Neuronal stem cell (in vitro differentiated cells): ENCODE measurements around the gene SLX1A.
"Not testable (repeated sequence)": the region's sequence is repeated elsewhere in the genome, so short reads cannot be mapped to it uniquely, and the experiment has no call there.

ENCODE experiments used
- DNase-seq: peaks from one replicate; pipeline ENCODE4 v3.0.0-alpha.2; 2013; ENCODE audit warnings: low spot score
- H2AFZ ChIP-seq: one replicate; pipeline ENCODE4 v1.6.1; 2013; ENCODE audit warnings: mild to moderate bottlenecking, low read length, inconsistent platforms
- H2AK5ac ChIP-seq: 2 replicates; pipeline ENCODE4 v1.6.1; 2013; ENCODE audit warnings: low read depth, mild to moderate bottlenecking, inconsistent platforms, low read length, moderate library complexity, mixed read lengths
- H2BK120ac ChIP-seq: 2 replicates; pipeline ENCODE4 v1.6.1; 2013; ENCODE audit warnings: low read depth, mild to moderate bottlenecking, inconsistent platforms, low read length, moderate library complexity, mixed read lengths
- H2BK12ac ChIP-seq: one replicate; pipeline ENCODE4 v1.6.1; 2013; ENCODE audit warnings: low read length, inconsistent platforms
- H2BK15ac ChIP-seq: 2 replicates; pipeline ENCODE4 v1.6.1; 2013; ENCODE audit warnings: mild to moderate bottlenecking, low read length, inconsistent platforms, mixed read lengths
- H2BK5ac ChIP-seq: one replicate; pipeline ENCODE4 v1.6.1; 2013; ENCODE audit warnings: inconsistent platforms, mild to moderate bottlenecking, low read length, moderate library complexity
- H3K14ac ChIP-seq: one replicate; pipeline ENCODE4 v1.6.1; 2013; ENCODE audit warnings: low read length, inconsistent platforms
- H3K18ac ChIP-seq: 2 replicates; pipeline ENCODE4 v1.6.1; 2013; ENCODE audit warnings: low read length, inconsistent platforms
- H3K23ac ChIP-seq: 2 replicates; pipeline ENCODE4 v1.6.1; 2013; ENCODE audit warnings: low read depth, mild to moderate bottlenecking, mixed read lengths, low read length, inconsistent platforms; ENCODE audit not compliant: poor library complexity
- H3K27ac ChIP-seq: replicated peaks from 3 replicates; pipeline ENCODE4 v1.5.1; 2013; ENCODE audit warnings: low read length, inconsistent platforms
- H3K27me3 ChIP-seq, 3 experiments: 2 replicates each; pipeline ENCODE4 v1.6.1; 2013; ENCODE audit warnings: low read length in 3 of 3, mild to moderate bottlenecking in 2 of 3, inconsistent platforms in 1 of 3, low read depth in 1 of 3, mixed read lengths in 1 of 3, moderate library complexity in 1 of 3; ENCODE audit not compliant: control insufficient read depth in 3 of 3, insufficient read depth in 3 of 3
- H3K36me3 ChIP-seq, 2 donors: replicated peaks in 1 of 2; 2 replicates each; pipeline ENCODE4 v1.6.1; 2013; ENCODE audit warnings: low read length in 2 of 2; ENCODE audit not compliant: control insufficient read depth in 2 of 2, insufficient read depth in 2 of 2
- H3K4ac ChIP-seq: 2 replicates; pipeline ENCODE4 v1.6.1; 2013; ENCODE audit warnings: inconsistent platforms, mild to moderate bottlenecking, low read length, moderate library complexity
- H3K4me1 ChIP-seq, 2 donors: 1 replicate in 1 of 2; 2 replicates in 1 of 2; pipeline ENCODE4 v1.6.1; 2013; ENCODE audit warnings: low read length in 2 of 2, low read depth in 1 of 2; ENCODE audit not compliant: control insufficient read depth in 2 of 2, insufficient read depth in 1 of 2
- H3K4me2 ChIP-seq: one replicate; pipeline ENCODE4 v1.6.1; 2013; ENCODE audit warnings: mild to moderate bottlenecking, low read length, inconsistent platforms; ENCODE audit not compliant: insufficient read depth, poor library complexity, severe bottlenecking
- H3K4me3 ChIP-seq, 2 donors: 2 replicates each; pipeline ENCODE4 v1.5.1; 2013; ENCODE audit warnings: low read length in 2 of 2, mild to moderate bottlenecking in 2 of 2, inconsistent platforms in 1 of 2, moderate library complexity in 1 of 2
- H3K79me1 ChIP-seq: one replicate; pipeline ENCODE4 v1.6.1; 2013; ENCODE audit warnings: low read depth, mild to moderate bottlenecking, inconsistent platforms, low read length, moderate library complexity
- H3K9ac ChIP-seq: one replicate; pipeline ENCODE4 v1.6.1; 2013; ENCODE audit warnings: mild to moderate bottlenecking, low read depth, low read length, inconsistent platforms; ENCODE audit not compliant: poor library complexity
- H3K9me3 ChIP-seq, 2 donors: replicated peaks in 1 of 2; 2 replicates each; pipeline versions ENCODE3 to v1.6.1; 2013; ENCODE audit warnings: low read length in 2 of 2, mild to moderate bottlenecking in 2 of 2, inconsistent platforms in 1 of 2, low read depth in 1 of 2, mixed read lengths in 1 of 2, moderate library complexity in 1 of 2; ENCODE audit not compliant: control insufficient read depth in 2 of 2, insufficient read depth in 1 of 2
- H4K8ac ChIP-seq: one replicate; pipeline ENCODE4 v1.6.1; 2013; ENCODE audit warnings: low read depth, mild to moderate bottlenecking, inconsistent platforms, low read length, moderate library complexity
- H4K91ac ChIP-seq: one replicate; pipeline ENCODE4 v1.6.1; 2013; ENCODE audit warnings: low read length, low read depth, mild to moderate bottlenecking, inconsistent platforms; ENCODE audit not compliant: poor library complexity
- WGBS, 2 donors: extraction: QIAGEN DNeasy Blood & Tissue Kit; methylation state at CpG; one replicate each; pipeline ENCODE4 v1.1.7; 2013; ENCODE audit warnings: missing lambda C conversion rate in 2 of 2, mixed read lengths in 1 of 2; ENCODE audit not compliant: insufficient read length in 2 of 2, insufficient replicate concordance in 1 of 2; ENCODE audit errors: extremely low coverage in 2 of 2; 5-methylcytosine and 5-hydroxymethylcytosine counted together

The SLX1A gene

DNA sequence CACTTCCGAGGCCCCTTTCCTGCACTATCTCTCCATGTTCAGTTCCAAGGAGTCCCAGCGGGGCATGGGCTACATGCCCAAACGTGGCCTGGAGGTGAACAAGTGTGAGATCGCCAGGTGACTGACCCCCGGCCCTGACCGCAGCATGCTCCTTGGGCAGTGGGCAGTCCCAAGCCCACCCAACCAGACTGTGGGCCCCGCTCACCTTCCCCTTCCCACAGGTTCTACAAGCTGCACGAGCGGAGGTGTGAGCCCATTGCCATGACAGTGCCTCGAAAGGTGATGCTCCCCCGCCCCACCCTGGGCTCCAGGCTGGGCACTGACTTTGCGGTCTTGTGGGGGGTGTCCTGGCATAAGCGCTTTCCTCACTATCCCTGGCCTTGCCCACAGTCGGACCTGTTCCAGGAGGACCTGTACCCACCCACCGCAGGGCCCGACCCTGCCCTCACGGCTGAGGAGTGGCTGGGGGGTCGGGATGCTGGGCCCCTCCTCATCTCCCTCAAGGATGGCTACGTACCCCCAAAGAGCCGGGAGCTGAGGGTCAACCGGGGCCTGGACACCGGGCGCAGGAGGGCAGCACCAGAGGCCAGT lies 5.6 kb upstream of the SLX1A start:
- peaks cover 8 to 10% of the 10 kb centered on the region in 2 donors for H3K36me3 ChIP-seq
- DNase-seq: no peak
- peaks cover 3% of the 10 kb centered on the region for H3K79me1 ChIP-seq
- H2BK15ac ChIP-seq: no peak overlapping the region
- peak overlapping the region; percentile 84 for H3K14ac ChIP-seq
- H3K4me2 ChIP-seq: no peak overlapping the region
- H3K18ac ChIP-seq: no peak overlapping the region
- H3K23ac ChIP-seq: peak overlapping the region; percentile 80
- no peak overlapping the region for H2BK12ac ChIP-seq
- H3K4me3 ChIP-seq: no peak overlapping the region
- H4K91ac ChIP-seq: no peak overlapping the region
- H2AK5ac ChIP-seq: peak overlapping the region; percentile 92
- no CpG with 5 or more reads among the region's 23 CpGs for WGBS, 2 donors
- no peak overlapping the region for H3K4ac ChIP-seq
- H2BK5ac ChIP-seq: no peak overlapping the region
- H3K27me3 ChIP-seq: peaks cover 0 to 2% (median 0%) of the 10 kb centered on the region in 3 experiments
- H4K8ac ChIP-seq: no peak overlapping the region
- H3K9me3 ChIP-seq: no peaks in the 10 kb centered on the region
- H3K27ac ChIP-seq: no peak overlapping the region
- no peak overlapping the region for H2BK120ac ChIP-seq
- H3K4me1 ChIP-seq: peaks cover 10 to 12% of the 10 kb centered on the region in 2 donors
- no peak overlapping the region for H2AFZ ChIP-seq
- H3K9ac ChIP-seq: no peak overlapping the region

DNA sequence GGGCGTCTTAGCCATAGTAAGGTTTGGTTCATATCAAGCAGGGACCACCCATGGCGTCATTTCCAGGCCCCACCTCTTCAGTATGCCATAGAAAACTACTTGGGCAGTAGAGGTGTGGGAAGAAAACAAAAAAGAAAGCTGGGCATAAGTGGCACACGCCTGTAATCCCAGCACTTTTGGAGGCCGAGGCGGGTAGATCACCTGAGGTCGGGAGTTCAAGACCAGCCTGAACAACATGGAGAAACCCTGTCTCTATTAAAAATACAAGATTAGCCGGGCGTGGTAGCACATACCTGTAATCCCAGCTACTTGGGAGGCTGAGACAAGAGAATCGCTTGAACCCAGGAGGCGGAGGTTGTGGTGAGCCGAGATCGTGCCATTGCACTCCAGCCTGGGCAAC lies 2.5 kb upstream of the SLX1A start:
- not testable (repeated sequence) for H3K27ac ChIP-seq, H3K36me3 ChIP-seq, H3K4me2 ChIP-seq, H3K18ac ChIP-seq, H4K8ac ChIP-seq, H3K4ac ChIP-seq, H2BK15ac ChIP-seq, H3K4me1 ChIP-seq, H3K27me3 ChIP-seq, H3K23ac ChIP-seq, H3K79me1 ChIP-seq, H2AFZ ChIP-seq, H3K14ac ChIP-seq, H2BK120ac ChIP-seq, DNase-seq, H2BK5ac ChIP-seq, H3K9me3 ChIP-seq, H3K9ac ChIP-seq, H2BK12ac ChIP-seq, H2AK5ac ChIP-seq, H3K4me3 ChIP-seq, H4K91ac ChIP-seq
- WGBS, 2 donors: no CpG with 5 or more reads among the region's 12 CpGs

GRCh38 chr16:30193098-30193497 lies 577 bp upstream of the SLX1A start:
- not testable (repeated sequence) for H3K27ac ChIP-seq, H3K9me3 ChIP-seq, H3K79me1 ChIP-seq, H3K9ac ChIP-seq, H2BK5ac ChIP-seq, H3K4me3 ChIP-seq, H3K36me3 ChIP-seq, H3K14ac ChIP-seq, H2AFZ ChIP-seq, H3K18ac ChIP-seq, H3K23ac ChIP-seq, H3K4me1 ChIP-seq, H4K91ac ChIP-seq, H3K4me2 ChIP-seq, H2BK15ac ChIP-seq, H3K4ac ChIP-seq, H3K27me3 ChIP-seq, DNase-seq, H4K8ac ChIP-seq, H2BK120ac ChIP-seq, H2AK5ac ChIP-seq, H2BK12ac ChIP-seq
- WGBS, 2 donors: no CpG with 5 or more reads among the region's 21 CpGs

DNA sequence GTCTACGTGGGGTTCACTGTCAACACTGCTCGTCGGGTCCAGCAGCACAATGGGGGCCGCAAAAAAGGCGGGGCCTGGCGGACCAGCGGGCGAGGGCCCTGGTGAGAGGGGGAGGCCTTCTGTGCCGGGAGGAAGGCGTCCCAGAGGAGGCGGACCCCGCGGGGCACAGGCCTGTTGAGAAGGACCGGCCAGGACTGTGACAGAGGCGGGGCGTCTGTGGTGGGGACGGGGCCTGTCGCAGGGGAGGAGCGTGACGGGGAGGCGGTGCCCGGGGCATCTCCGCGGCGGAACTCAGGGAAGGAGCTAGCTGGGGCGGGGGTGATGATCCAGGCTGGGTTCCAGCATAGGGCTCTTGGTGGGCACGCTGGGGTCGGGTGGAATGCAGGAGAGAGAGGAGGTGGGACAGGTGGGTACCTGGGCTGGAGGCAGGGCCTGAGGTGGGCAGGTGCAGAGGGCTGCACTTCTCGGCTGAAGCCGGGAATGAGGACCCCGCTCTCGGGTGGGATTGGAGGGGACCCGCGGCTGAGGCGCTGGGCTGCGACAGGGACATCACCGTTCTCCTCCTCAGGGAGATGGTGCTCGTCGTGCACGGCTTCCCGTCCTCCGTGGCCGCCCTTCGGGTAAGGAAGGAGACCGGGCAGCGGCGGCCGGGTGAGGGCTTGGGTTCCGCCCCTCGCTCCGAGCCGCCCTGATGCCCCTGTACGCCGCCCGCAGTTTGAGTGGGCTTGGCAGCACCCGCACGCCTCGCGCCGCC lies 674 bp downstream of the SLX1A start:
- no CpG with 5 or more reads among the region's 60 CpGs for whole genome bisulfite sequencing, 2 donors
- H2BK12ac ChIP-seq, H3K4me1 ChIP-seq, H3K18ac ChIP-seq, H3K9me3 ChIP-seq, H2AK5ac ChIP-seq, H3K27ac ChIP-seq, H4K91ac ChIP-seq, H2AFZ ChIP-seq, DNase-seq, H2BK5ac ChIP-seq, H4K8ac ChIP-seq, H3K27me3 ChIP-seq, H3K23ac ChIP-seq, H3K14ac ChIP-seq, H2BK15ac ChIP-seq, H3K79me1 ChIP-seq, H2BK120ac ChIP-seq, H3K4ac ChIP-seq, H3K36me3 ChIP-seq, H3K9ac ChIP-seq: not testable (repeated sequence)
- Histone ChIP-seq H3K4me2 (peak overlapping the region; percentile 69), H3K4me3 (peak overlapping the region; percentile 48 to 73)
